Measurements from ENCODE around the gene EEF1AKMT1. TPM values are rescaled to one million over a fixed set of nuclear protein-coding genes. Genes with fewer than 3 reads are reported as not detected.

EEF1AKMT1 gene
- total RNA-seq, 1 experiment from 2014 or later, result 6.1 TPM

DNA sequence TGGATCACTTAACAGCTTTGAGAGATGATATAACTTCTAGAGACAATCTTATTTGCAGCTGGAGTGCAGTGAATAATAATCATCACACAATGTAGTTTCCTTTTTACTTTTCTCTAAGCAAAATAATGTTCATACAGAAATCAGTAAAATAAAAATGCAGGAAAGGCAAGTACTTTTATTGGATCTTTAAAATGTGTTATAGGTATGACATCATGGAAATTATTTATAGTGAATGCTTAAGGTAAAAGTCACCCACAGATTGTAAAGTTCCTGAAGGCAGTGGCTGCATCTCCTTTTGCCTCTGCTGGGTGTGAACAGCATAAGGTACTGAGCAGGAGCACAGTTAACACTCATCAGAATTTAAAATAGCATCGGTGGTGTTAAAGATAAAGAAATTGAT lies 87.6 kb downstream of the EEF1AKMT1 start:
- no CpG with 5 or more reads among the region's 1 CpG for WGBS (ENCODE audit: extremely low coverage, insufficient read length, low lambda C conversion rate)

More for the DNA sequence above, 87.6 kb downstream of the EEF1AKMT1 start:
- H2BK120ac ChIP-seq (ENCODE audit: low read depth, low read length, poor library complexity, severe bottlenecking), result no peak overlapping the region
- H2BK5ac ChIP-seq (ENCODE audit: insufficient read length, low read length), result no peak overlapping the region
- H3K4me3 Mint-ChIP-seq, result no peak overlapping the region
- no peaks in the 10 kb centered on the region for H4K20me1 ChIP-seq (ENCODE audit: control insufficient read depth, insufficient read depth, insufficient read length)
- peaks cover 47 to 52% of the 10 kb centered on the region in 2 experiments for H3K4me1 Mint-ChIP-seq
- H3K4me1 ChIP-seq (ENCODE audit: insufficient read depth, low read length), result no peaks in the 10 kb centered on the region; the same call in 1 of the 2 replicates
- H3K36me3 Mint-ChIP-seq (ENCODE audit: insufficient read depth in 1 of 3, low read depth in 3 of 3), result no peaks in the 10 kb centered on the region
- no peak overlapping the region for H3K9ac ChIP-seq (ENCODE audit: extremely low read depth, insufficient read length, low read length)
- no peaks in the 10 kb centered on the region for H3K9me3 Mint-ChIP-seq
- H3K18ac ChIP-seq (ENCODE audit: insufficient read length, low read depth, low read length), result no peak overlapping the region
- H4K91ac ChIP-seq (ENCODE audit: insufficient read length, low read depth, low read length), result no peak overlapping the region
- TF ChIP-seq, protein P1, sequence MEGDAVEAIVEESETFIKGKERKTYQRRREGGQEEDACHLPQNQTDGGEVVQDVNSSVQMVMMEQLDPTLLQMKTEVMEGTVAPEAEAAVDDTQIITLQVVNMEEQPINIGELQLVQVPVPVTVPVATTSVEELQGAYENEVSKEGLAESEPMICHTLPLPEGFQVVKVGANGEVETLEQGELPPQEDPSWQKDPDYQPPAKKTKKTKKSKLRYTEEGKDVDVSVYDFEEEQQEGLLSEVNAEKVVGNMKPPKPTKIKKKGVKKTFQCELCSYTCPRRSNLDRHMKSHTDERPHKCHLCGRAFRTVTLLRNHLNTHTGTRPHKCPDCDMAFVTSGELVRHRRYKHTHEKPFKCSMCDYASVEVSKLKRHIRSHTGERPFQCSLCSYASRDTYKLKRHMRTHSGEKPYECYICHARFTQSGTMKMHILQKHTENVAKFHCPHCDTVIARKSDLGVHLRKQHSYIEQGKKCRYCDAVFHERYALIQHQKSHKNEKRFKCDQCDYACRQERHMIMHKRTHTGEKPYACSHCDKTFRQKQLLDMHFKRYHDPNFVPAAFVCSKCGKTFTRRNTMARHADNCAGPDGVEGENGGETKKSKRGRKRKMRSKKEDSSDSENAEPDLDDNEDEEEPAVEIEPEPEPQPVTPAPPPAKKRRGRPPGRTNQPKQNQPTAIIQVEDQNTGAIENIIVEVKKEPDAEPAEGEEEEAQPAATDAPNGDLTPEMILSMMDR (conservative IDR thresholded peaks at IDR 0.05), result no peak
- H3K4me2 ChIP-seq (ENCODE audit: insufficient read depth, insufficient read length, low read length), result no peak overlapping the region
- H3K27me3 ChIP-seq (ENCODE audit: insufficient read depth, low read length), result no peaks in the 10 kb centered on the region
- H3T11ph ChIP-seq (ENCODE audit: low read length), result no peak overlapping the region
- no peak overlapping the region for H3K14ac ChIP-seq (ENCODE audit: insufficient read depth, low read length)
- no peak overlapping the region for H3K56ac ChIP-seq (ENCODE audit: insufficient read length, low read depth, low read length)
- H2AFZ ChIP-seq (ENCODE audit: low read length), result no peak overlapping the region
- no peak overlapping the region for H4K5ac ChIP-seq (ENCODE audit: insufficient read length, low read depth, low read length)
- no peak overlapping the region for H3K4ac ChIP-seq (ENCODE audit: low read depth, low read length)
- no peaks in the 10 kb centered on the region for H3K27me3 Mint-ChIP-seq (ENCODE audit: low read depth)
- H3K79me1 ChIP-seq (ENCODE audit: insufficient read depth, low read depth, low read length, poor library complexity, severe bottlenecking), result no peaks in the 10 kb centered on the region
- no peak overlapping the region for H3K23ac ChIP-seq (ENCODE audit: insufficient read length, low read depth, low read length)
- no peak overlapping the region for H2BK15ac ChIP-seq (ENCODE audit: low read depth, low read length)
- no peaks in the 10 kb centered on the region for H3K9me3 ChIP-seq (ENCODE audit: control insufficient read depth, low read depth, low read length)
- H3K27ac ChIP-seq (ENCODE audit: insufficient read length, low read depth, low read length), result no peak overlapping the region
- no peaks in the 10 kb centered on the region for H3K23me2 ChIP-seq (ENCODE audit: insufficient read length, low read depth, low read length, poor library complexity, severe bottlenecking)
- no peak overlapping the region for H2AK5ac ChIP-seq (ENCODE audit: insufficient read length, low read length)
- H4K8ac ChIP-seq (replicated peaks; ENCODE audit: insufficient read length, low read depth, low read length), result no peak overlapping the region
- no peak overlapping the region for H2BK20ac ChIP-seq (ENCODE audit: low read depth, low read length, poor library complexity, severe bottlenecking)
- H3K79me2 ChIP-seq (ENCODE audit: insufficient read depth, low read length), result no peaks in the 10 kb centered on the region
- H2BK12ac ChIP-seq (ENCODE audit: insufficient read length, low read depth, low read length), result no peak overlapping the region
- no peak overlapping the region for H3K27ac Mint-ChIP-seq
- DNase-seq, result no peak

All from H9 (cell line).